HG03066 (cell line): Measurements from ENCODE around the gene TMPRSS9.
"Not testable (repeated sequence)": the region's sequence is repeated elsewhere in the genome, so short reads cannot be mapped to it uniquely, and the experiment has no call there.

Experiments
- ATAC-seq: cut with Tn5 transposase; IDR thresholded peaks from one replicate; pipeline ENCODE4 v1.9.1; 2021; ENCODE audit warnings: low read depth; ENCODE audit not compliant: unreplicated experiment

TMPRSS9 gene

GRCh38 chr19:2387367-2388288 is 27.6 kb downstream of the TMPRSS9 start:
- ATAC-seq, result no peak

GRCh38 chr19:2389594-2389993 is 29.5 kb downstream of the TMPRSS9 start:
- ATAC-seq, result no peak

GRCh38 chr19:2391118-2391725 is 31.2 kb downstream of the TMPRSS9 start:
- no peak for ATAC-seq

- ATAC-seq, result no peak
Observed at GRCh38 chr19:2392366-2392765, 32.3 kb downstream of the TMPRSS9 start.

GRCh38 chr19:2392899-2393298 is 32.8 kb downstream of the TMPRSS9 start:
- not testable (repeated sequence) for ATAC-seq

GRCh38 chr19:2394054-2394441 is 34.0 kb downstream of the TMPRSS9 start:
- ATAC-seq, result no peak

GRCh38 chr19:2394442-2395292 is 34.6 kb downstream of the TMPRSS9 start:
- ATAC-seq, result no peak

- not testable (repeated sequence) for ATAC-seq
Observed at GRCh38 chr19:2395293-2395829, 35.3 kb downstream of the TMPRSS9 start.

GRCh38 chr19:2397173-2397572 is 37.1 kb downstream of the TMPRSS9 start:
- ATAC-seq, result not testable (repeated sequence)

- no peak for ATAC-seq
Observed at GRCh38 chr19:2398735-2399305, 38.8 kb downstream of the TMPRSS9 start.

GRCh38 chr19:2399582-2399981 is 39.5 kb downstream of the TMPRSS9 start:
- ATAC-seq, result no peak

GRCh38 chr19:2408247-2408646 is 48.2 kb downstream of the TMPRSS9 start:
- no peak for ATAC-seq

- ATAC-seq, result no peak
Observed at GRCh38 chr19:2409352-2409912, 49.4 kb downstream of the TMPRSS9 start.

GRCh38 chr19:2410023-2410422 is 50.0 kb downstream of the TMPRSS9 start:
- no peak for ATAC-seq

- no peak for ATAC-seq
Observed at GRCh38 chr19:2411709-2412108, 51.6 kb downstream of the TMPRSS9 start.

GRCh38 chr19:2412449-2412848 is 52.4 kb downstream of the TMPRSS9 start:
- ATAC-seq, result no peak

GRCh38 chr19:2413159-2413558 is 53.1 kb downstream of the TMPRSS9 start:
- no peak for ATAC-seq

- no peak for ATAC-seq
Observed at GRCh38 chr19:2413629-2414028, 53.6 kb downstream of the TMPRSS9 start.

GRCh38 chr19:2415281-2415972 is 55.4 kb downstream of the TMPRSS9 start:
- no peak for ATAC-seq

- ATAC-seq, result no peak
Observed at GRCh38 chr19:2415973-2416319, 55.9 kb downstream of the TMPRSS9 start.
